Activated T-helper 9 cell treated with anti-CD3 and anti-CD28 coated beads, Interleukin-2, amount 50 U/mL, for 16 hours (primary cell): Measurements from ENCODE around the gene BANP.
"Not testable (repeated sequence)": the region's sequence is repeated elsewhere in the genome, so short reads cannot be mapped to it uniquely, and the experiment has no call there.

Experiments used
- DNase-seq: peaks from one replicate; pipeline ENCODE4 v3.0.0-alpha.2; 2020; ENCODE audit warnings: low read depth

Gene BANP

DNA sequence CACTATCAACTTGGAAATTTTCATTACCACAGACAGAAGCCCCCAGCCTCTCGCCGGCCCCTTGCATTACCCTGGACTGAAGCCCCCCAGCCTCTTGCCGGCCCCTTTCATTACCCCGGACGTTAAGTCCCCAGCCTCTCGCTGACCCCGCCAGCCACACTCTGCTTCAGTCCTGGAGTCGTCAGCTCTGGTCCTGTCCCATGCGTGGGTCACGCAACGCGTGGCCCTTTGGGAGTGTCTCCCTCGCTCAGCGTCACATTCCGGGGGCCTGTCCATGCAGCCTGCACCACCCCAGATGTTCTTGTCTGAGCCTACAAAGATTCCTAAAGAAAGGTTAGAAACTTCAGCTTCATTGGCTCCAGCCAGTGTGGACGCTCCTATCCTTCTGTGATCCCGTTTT, 153.1 kb downstream of the BANP start:
- not testable (repeated sequence) for DNase-seq

DNA sequence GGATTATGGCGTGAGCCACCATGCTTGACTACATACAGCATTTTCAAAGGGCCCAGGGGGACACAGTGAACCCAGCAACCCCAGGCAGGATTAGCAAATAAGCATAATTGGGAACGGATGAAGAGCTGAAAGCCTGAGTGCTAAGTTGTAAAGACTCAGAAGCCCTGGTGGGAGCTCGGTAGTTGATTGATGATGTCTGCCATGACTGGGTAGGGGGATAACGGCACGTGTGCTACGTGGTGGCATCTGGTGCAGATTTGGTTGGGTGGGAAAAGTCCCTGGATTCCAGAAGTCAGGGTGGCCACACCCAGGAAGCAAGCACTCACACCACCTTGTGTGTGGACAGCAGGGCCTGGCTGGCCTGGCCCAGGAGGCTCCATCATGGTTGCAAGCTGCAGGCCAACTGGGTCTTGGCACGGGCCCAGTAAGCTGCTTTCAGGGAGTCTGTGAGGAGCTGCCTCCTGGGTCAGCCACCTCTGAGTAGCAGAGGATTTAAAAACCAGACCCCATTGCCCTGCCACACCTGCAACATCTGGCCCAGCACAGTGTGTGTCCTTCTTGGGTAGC, 154.4 kb downstream of the BANP start:
- DNase-seq, result not testable (repeated sequence)

DNA sequence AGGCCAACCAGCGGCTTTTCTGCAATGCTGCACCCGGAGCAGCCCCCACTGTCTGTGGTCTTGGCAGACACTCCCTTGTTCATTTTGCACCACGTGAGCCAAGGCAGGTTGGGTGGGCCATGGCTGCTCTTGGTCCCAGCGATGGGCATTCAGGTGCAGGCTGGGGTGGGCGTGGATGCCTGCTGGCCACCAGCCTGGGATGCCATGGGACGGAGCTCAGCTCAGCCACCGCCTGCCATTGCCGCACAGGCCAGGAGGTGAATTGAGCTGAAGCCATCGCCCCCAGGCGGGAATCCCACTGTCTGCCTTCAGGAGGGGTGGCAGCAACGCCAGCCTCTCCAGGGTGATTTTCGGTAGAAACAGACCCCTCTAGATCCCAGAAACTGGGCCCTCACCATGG, 155.3 kb downstream of the BANP start:
- not testable (repeated sequence) for DNase-seq

DNA sequence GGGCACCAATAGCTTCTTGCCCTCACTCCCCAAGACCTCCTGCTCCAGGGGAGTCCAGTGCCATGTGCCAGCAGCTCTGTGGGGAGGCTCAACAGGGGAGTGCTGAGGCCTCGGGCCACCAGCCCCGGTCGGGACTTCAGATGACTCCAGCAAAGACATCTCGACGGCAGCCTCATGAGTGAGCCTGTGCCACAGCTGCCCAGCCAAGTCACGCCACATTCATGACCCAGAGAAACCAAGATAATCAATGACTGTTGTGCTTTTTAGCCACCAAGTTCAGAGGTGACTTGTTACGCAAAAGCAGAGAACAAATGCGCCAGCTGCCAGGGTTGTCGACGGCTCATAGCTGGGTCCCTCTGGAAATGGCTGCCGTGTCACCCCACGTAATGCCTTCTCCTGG, 157.5 kb downstream of the BANP start:
- no peak for DNase-seq

DNA sequence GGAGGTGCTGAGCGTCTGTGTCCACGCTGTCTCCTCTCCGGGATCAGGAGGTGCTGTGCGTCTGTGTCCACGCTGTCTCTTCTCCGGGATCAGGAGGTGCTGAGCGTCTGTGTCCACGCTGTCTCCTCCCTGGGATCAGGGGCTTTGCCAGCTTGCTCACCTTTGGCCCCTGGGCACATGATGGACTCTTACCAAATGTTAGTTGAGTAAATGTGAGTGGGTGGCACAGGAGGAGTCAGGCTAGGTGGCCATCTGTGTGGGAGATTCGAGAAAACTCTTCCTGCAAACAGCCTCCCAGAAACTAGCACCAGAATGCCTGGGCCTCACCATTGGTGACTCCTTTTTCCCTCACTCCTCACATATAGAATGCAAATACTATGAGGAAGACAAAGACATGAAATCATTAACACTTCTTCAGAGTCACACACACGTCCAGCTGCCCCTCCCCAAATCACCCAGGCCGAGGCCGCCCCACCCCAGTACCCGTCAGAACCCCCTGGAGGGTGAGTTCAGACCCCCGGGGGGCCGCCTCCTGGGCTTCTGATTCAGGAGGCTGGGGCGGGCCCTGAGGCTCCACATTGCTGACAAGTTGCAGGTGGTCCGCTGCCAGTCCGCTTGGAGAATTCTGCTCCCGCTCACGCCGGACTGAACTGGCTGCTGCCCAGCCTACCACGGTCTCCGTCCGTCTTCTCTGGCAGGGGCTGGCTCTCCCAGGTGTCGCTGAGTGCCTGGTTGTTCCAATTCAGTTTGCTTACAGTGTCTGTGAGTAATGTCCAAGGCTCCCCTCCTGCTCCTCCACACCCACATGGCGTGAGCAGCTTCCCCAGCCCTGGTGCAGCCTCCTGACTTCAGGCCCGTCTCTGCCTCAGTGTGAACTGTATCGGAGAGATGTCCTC, 158.7 kb downstream of the BANP start:
- DNase-seq, result not testable (repeated sequence)

DNA sequence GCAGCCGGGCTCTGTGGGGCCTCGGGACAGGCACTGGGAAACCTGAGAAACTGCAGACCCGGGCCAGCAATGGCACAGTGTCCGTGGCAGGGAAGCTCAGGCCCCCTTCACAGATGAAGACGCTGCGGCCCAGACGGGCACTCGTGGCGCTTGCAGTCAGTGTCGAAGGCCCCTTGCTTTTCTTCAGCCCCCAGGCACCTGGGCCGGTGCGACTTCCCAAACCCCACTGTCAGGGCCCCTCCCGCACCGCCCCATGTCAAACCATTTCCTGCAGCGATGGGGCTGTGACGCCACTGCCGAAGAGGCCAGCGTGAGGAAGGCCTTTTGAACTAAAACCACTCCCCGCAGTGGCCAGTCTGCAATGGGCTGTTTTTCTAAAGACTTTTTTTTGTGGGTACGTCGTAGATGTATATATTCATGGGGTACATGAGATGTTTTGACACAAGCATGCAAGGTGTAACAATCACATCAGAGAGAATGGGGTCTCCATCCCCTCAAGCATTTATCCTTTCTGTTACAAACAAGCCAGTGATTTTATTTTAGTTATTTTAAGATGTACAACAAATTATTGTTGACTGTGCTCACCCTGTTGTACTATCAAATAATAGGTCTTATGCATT, 159.8 kb downstream of the BANP start:
- DNase-seq, result not testable (repeated sequence)

DNA sequence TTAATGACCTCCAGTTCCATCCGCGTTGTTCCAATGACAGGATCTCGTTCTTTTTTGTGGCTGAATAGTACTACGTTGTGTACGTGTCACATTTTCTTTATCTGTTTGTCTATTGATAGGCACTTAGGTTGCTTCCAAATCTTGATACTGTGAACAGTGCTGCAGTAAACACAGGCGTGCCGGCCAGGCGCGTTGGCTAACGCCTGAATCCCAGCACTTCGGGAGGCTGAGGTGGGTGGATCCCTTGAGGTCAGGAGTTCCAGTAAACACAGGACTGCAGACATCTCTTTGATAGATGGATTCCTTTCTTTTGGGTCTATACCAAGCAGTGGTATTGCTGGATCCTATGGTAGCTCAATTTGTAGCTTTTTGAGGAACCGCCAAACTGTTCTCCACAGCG, 160.7 kb downstream of the BANP start:
- DNase-seq, result not testable (repeated sequence)

DNA sequence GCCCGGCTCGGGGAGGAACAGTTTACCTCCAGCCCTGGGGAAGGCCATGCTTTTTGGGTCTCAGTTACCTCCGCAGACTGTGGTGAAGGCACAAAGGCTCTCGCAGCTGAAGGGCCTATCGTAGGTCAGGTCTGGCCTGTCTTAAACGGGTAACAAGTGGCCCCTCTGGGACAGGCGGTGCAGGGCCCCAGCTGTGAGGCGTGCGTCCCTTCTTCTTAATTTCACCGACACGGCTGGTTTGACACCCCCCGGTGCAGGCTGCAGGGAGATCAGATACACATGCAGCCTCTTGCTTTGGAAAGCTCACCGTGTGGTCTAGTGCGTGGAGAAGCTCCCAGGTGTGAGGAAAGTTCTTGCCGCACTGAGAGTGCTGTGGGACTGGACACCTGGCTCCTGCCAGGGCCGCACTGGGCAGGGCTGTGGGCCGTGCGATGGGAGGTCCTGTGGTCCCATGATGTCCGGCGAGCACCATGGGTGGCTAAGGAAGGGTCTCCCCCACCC, 162.4 kb downstream of the BANP start:
- DNase-seq, result no peak

DNA sequence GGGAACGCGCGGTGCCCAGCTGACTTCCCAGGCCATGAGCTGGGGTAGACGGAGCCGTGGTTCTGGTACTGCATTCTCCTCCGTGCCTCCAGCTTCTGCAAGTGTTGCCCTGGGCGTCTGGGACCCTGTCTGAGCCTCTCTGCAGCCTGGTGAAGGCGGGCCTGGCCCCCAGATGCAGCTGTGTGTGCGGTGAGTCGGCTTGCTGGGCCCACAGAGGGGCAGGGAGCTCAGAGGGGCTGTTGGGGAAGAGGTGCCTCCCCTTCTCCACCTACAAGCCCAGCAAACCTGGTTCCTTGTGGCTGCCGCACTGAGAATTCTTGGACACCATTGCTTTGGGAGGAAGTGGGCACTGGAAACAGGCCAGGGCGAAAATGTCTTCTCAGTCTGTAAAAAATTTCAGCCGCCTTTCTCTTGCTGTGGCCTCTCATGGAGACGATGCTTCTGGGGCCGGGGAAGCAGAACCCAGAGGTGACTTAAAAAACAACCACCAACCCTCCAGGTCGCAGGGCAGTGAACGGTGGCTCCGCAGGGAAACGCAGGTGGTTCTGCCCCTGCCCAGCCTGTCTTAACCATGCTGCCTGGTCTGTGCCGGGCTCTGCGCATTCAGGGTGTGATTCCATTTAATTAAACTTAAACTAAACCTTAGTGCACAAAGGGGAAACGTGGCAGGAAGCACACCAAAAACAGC, 163.5 kb downstream of the BANP start:
- not testable (repeated sequence) for DNase-seq

DNA sequence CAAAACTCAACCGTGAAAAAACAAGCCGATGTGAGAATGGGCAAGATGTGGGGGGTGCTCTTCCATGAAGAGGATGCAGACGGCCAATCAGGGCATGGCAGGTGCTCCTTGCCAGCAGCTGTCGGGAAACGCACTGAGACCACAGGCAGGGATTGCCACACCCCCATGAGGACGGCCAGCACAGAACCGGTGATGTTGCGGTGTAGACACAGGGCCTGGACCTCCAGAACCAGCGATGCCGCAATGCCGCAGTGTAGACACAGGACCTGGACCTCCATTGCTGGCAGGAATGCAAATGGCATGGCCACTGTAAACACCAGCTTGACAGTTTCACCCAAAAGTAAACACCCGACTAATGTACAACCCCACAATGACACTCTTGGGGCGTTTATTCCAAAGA, 164.9 kb downstream of the BANP start:
- no peak for DNase-seq

DNA sequence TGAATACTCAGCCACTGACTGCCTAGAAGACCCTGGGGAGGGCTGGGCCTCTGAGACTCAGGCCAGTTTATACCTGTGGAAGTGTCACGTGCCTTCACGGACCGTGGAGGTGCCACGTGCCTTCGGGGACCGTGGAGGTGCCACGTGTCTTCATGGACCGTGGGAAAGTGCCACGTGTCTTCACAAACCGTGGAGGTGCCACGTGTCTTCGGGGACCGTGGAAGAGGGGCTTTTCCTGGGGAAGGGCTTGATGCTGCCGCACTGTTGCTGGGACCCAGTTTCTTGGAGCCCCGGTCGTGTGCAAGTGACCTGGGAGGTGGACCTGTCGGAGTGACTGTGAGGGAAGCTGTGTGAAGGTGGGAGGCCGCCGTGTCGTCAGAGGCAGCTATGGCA, 166.2 kb downstream of the BANP start:
- no peak for DNase-seq

DNA sequence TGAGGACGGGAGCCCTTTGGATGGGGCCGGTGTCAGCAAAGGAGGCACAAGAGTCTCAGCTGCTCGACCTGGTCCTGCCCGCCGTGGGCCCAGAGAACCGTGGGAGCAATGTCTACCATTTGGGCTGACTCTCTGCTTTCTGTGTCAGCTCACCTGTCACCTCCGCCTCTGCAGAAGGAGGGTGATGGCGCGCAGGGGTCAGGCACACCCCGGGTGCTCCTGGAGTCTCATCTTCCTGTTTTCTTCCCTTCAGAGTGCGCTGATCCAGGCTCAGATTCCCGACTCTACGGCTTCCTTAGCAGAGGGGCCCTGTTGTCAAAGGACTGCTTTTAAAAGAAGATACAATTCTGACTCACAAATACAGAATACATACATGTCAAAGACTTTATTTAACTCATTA, 167.1 kb downstream of the BANP start:
- DNase-seq, result no peak

DNA sequence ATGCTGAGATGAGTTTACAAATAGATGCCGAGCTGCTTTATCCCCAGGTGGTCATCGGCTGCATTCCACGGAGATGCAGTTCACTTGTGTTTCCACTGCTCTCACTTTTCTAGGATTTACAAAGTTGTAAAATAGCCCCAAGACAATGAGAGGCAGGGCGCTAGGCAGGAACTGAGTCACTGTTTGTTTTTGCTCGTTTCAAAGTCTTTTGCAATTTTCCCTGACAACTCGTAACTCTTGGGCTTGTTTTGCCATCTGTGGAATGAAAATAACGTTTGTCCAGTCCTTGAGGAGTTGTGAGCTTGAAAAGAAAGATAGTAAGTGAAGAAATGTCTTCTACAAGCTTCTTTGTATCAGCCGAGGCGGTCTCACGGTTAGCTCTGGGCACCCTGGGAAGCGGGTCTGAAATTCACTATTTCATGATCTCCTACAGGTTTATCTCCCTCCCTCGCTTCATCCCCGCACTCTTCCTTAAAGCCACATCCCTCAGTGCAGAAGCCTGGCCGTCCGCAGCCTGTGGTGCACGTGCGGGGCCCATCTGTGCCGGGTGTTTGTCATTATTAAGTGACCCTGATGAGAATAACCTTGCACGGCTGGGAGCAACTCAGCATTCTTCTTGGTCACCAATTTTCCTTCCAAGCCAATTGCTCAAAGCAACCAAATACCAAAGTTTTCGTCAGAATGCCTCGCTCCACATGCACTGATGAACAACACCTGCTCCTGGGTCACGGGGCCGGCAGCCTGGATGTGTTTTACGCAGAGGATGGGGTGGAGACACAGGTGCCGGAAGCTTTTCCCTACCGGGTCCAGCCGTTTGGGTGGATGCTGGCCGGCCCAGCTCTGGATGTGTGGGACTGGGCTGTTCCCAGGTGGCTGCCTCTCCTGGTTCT, 167.9 kb downstream of the BANP start:
- not testable (repeated sequence) for DNase-seq

DNA sequence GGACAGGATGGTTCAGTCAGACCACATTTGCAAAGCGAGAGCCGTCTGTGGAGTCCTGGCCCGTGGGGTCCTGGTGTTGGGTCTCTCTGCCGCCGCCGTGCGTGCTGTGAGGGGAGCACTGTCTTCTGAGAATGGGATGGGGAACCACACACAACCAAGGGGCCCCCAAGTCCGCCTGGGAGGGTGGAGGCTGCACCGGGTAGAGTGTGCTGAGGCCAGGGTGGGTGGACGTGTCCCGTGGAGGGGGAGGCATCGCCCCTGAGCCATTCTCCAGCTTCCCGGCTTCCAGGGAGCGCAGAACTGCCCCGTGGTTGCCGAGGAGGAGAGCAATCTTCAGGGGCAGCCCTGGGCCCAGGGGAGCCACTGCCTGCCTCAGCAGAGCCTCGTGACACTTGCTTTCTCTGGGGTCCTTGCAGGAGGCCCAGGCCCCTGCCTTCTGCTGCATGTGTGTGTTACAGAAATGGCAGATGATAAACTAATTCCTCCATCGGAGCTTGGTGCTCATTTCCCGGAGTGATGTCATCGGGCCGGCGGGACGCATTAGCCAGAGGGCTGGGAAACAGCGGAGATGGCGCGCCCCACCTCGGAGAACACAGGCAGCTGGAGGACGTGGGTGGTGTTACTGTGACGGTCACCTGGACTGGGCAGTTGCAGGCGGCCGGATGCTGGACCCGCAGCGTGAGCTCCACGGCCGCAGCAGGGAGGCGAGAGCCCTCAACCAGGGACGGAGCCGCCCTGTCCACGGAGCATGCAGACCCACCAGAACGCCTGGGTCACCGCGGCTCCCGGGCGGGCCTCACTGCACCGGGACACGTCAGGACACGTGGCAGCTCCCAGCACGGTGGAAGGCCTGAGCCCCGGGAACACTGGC, 168.9 kb downstream of the BANP start:
- not testable (repeated sequence) for DNase-seq

DNA sequence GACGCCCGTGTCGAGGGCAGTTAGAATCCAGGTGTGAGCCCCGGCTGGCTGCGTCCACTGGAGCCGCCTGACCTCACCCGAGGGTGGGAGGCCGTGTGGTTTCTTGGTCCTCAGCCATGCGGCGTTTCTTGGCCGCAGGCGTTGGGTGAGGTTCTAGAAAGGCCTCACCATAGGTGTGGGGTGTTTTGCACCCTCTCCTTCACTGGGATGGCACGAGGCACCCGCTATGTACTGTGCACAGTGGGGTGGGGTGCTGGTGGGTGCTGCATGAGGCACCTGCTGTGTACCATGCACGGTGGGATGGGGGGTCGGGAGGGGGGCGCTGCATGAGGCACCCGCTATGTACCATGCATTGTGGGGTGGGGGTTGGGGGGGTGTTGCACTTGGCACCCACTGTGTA, 169.6 kb downstream of the BANP start:
- no peak for DNase-seq

DNA sequence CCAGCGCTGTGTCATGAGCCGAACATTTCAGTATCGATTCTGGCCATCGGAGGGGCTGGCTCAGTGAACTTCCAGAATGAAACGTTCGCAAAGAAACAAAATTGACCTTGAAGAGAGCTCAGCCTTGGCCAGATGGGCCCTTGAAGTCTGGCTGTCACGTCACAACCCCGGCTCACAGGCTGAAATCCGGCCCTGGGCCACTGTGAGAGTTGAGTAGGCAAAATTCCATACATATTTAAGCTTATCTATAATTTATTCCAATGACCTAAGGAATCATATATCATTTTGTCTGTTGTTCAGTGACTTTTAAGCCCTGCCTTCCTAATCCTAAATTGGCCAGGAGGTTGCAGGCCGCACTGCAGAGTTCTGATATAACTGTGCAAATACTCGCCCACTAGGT, 170.2 kb downstream of the BANP start:
- not testable (repeated sequence) for DNase-seq

DNA sequence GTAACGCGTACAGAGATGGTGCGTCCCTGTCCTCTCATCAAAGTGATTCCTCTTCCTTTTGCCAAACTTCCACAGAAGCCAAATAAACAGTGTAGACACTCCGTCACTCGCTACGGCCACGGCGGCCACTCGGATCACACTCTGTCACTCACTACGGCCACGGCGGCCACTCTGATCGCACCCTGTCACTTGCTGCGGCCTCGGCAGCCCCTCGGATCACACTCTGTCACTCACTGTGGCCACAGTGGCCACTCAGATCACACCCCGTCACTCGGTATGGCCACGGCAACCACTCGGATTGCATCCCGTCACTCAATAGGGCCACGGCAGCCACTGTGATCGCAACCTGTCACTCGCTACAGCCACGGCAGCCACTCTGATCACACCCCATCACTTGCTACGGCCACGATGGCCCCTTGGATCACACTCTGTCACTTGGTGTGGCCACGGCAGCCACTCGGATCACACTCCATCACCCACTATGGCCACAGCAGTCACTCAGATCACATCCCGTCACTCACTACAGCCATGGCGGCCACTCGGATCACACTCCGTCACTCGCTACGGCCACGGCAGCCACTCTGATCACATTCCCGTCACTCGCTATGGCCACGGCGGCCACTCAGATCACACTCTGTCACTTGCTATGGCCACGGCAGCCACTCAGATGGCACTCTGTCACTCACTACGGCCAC, 170.8 kb downstream of the BANP start:
- no peak for DNase-seq
